ENCODE data around the gene CORIN. TPM values are rescaled to one million over a fixed set of nuclear protein-coding genes. Genes with fewer than 3 reads are reported as not detected.

CORIN gene
- total and polyA plus RNA-seq, 2 donors (not counting 3 experiments of a cell fraction or from before 2014, with no cell fraction given): 0.07 to 0.40 TPM

- no peak overlapping the region for H3K27ac ChIP-seq (ENCODE audit: insufficient read depth, low read depth, low read length)
- intact Hi-C loops (cut with micrococcal nuclease) (no loop called here), dilution Hi-C loops (cut with MboI; ENCODE audit: extremely low pct_ligation_motif_present, low sequenced_read_pairs) (no loop called here)
- no peaks in the 10 kb centered on the region for H4K20me1 ChIP-seq (replicated peaks; ENCODE audit: control insufficient read depth, extremely low read depth, insufficient read depth, low read length)
- H2AFZ ChIP-seq (ENCODE audit: low read depth, low read length): no peak overlapping the region
- H3K4me1 ChIP-seq (ENCODE audit: control insufficient read depth, extremely low read depth, insufficient read depth, low read length): no peaks in the 10 kb centered on the region
- no peak overlapping the region for H3K4me2 ChIP-seq (ENCODE audit: insufficient read depth, low read length)
- H3K9me3 ChIP-seq (replicated peaks; ENCODE audit: control insufficient read depth, insufficient read depth, low read length): no peaks in the 10 kb centered on the region
- FAIRE-seq: no peak
- TF ChIP-seq POLR2AphosphoS5 (IDR thresholded peaks at IDR 0.05; ENCODE audit: insufficient read depth, low read depth, low read length) (no peak), FOS (IDR thresholded peaks at IDR 0.05; ENCODE audit: borderline replicate concordance, insufficient read depth, low read length) (no peak), JUN (IDR thresholded peaks at IDR 0.05; ENCODE audit: borderline replicate concordance, insufficient read depth, insufficient read length, low read depth) (no peak)
- no peak for DNase-seq (ENCODE audit: low read depth, low spot score)
- CTCF ChIA-PET: no interaction called here
- BruUV-seq (replicated peaks): no TSS peak
- POLR2A ChIA-PET: no interaction called here
- no peaks in the 10 kb centered on the region for H3K27me3 ChIP-seq (ENCODE audit: control insufficient read depth in 2 of 2, insufficient read depth in 2 of 2, low read length in 2 of 2)
- H3K9ac ChIP-seq (replicated peaks; ENCODE audit: extremely low read depth, insufficient read depth, low read length): no peak overlapping the region
- peaks cover 0 to 2% of the 10 kb centered on the region in 2 experiments for H3K36me3 ChIP-seq (ENCODE audit: control insufficient read depth in 2 of 2, extremely low read depth in 1 of 2, insufficient read depth in 2 of 2, low read length in 2 of 2)
- H3K79me2 ChIP-seq (ENCODE audit: control insufficient read depth, insufficient read depth, low read length): no peaks in the 10 kb centered on the region
- H3K9me1 ChIP-seq (replicated peaks; ENCODE audit: control insufficient read depth, extremely low read depth, insufficient read depth, low read length): no peaks in the 10 kb centered on the region
- H3K4me3 ChIP-seq (replicated peaks in 1 of 3; ENCODE audit: insufficient read depth in 1 of 3, low read depth in 1 of 3, low read length in 3 of 3): no peak overlapping the region
These were observed 5.1 kb upstream of the CORIN start for GRCh38 chr4:47842985-47843384.

GRCh38 chr4:47840291-47840690, 2.4 kb upstream of the CORIN start:
- Histone ChIP-seq H3K4me1 (ENCODE audit: control insufficient read depth, extremely low read depth, insufficient read depth, low read length) (peaks cover 16% of the 10 kb centered on the region), H3K4me2 (ENCODE audit: insufficient read depth, low read length) (no peak overlapping the region), H2AFZ (ENCODE audit: low read depth, low read length) (no peak overlapping the region), H3K36me3 (ENCODE audit: control insufficient read depth in 2 of 2, extremely low read depth in 1 of 2, insufficient read depth in 2 of 2, low read length in 2 of 2) (peaks cover 0 to 2% of the 10 kb centered on the region in 2 experiments), H3K27ac (ENCODE audit: insufficient read depth, low read depth, low read length) (no peak overlapping the region), H3K9me3 (replicated peaks; ENCODE audit: control insufficient read depth, insufficient read depth, low read length) (no peaks in the 10 kb centered on the region), H3K27me3 (ENCODE audit: control insufficient read depth in 2 of 2, insufficient read depth in 2 of 2, low read length in 2 of 2) (peaks cover 2 to 8% of the 10 kb centered on the region in 2 experiments), H4K20me1 (replicated peaks; ENCODE audit: control insufficient read depth, extremely low read depth, insufficient read depth, low read length) (no peaks in the 10 kb centered on the region), H3K9me1 (replicated peaks; ENCODE audit: control insufficient read depth, extremely low read depth, insufficient read depth, low read length) (no peaks in the 10 kb centered on the region), H3K9ac (replicated peaks; ENCODE audit: extremely low read depth, insufficient read depth, low read length) (no peak overlapping the region), H3K4me3 (replicated peaks in 1 of 3; ENCODE audit: insufficient read depth in 1 of 3, low read depth in 1 of 3, low read length in 3 of 3) (no peak overlapping the region), H3K79me2 (ENCODE audit: control insufficient read depth, insufficient read depth, low read length) (no peaks in the 10 kb centered on the region)
- ChIA-PET POLR2A (no interaction called here), CTCF (interaction anchor here (1.1 to 5.3 kb wide), 7 partner anchors 10 to 171 kb away, joined by 3 to 37 read pairs (median 3); no protein-coding TSS in a partner anchor)
- intact Hi-C loops (cut with micrococcal nuclease): no loop called here
- TF ChIP-seq POLR2A (IDR thresholded peaks at IDR 0.05; ENCODE audit: low read depth, low read length): no peak
- no peak for TF ChIP-seq POLR2AphosphoS5 (IDR thresholded peaks at IDR 0.05; ENCODE audit: insufficient read depth, low read depth, low read length)
- TF ChIP-seq JUN (IDR thresholded peaks at IDR 0.05; ENCODE audit: borderline replicate concordance, insufficient read depth, insufficient read length, low read depth): no peak
- no peak for TF ChIP-seq CTCF (IDR thresholded peaks at IDR 0.05; ENCODE audit: extremely low read depth in 1 of 2, insufficient read depth in 1 of 2, low read depth in 1 of 2, low read length in 2 of 2)
- no peak for TF ChIP-seq EZH2 (IDR thresholded peaks at IDR 0.05; ENCODE audit: borderline replicate concordance, low read depth, low read length, severe bottlenecking)
- TF ChIP-seq FOS (IDR thresholded peaks at IDR 0.05; ENCODE audit: borderline replicate concordance, insufficient read depth, low read length): no peak
- no peak for TF ChIP-seq MYC (IDR thresholded peaks at IDR 0.05; ENCODE audit: low read depth, low read length)
- no peak for TF ChIP-seq MAX (IDR thresholded peaks at IDR 0.05; ENCODE audit: insufficient read depth, insufficient read length)
- TF ChIP-seq GATA2 (IDR thresholded peaks at IDR 0.05; ENCODE audit: insufficient read depth, insufficient read length, low read depth, low read length): no peak
- dilution Hi-C loops (cut with MboI; ENCODE audit: extremely low pct_ligation_motif_present, low sequenced_read_pairs): no loop called here
- FAIRE-seq (no peak), DNase-seq (ENCODE audit: low read depth, low spot score) (no peak)
- BruUV-seq (replicated peaks): no TSS peak
